PFSK-1 (cell line): Measurements from ENCODE around the gene ITGB6.

Experiments used
- POLR2AphosphoS5 ChIP-seq: IDR thresholded peaks from 2 replicates; pipeline ENCODE4 v1.6.1; 2012; ENCODE audit warnings: low read depth, mild to moderate bottlenecking, control low read depth, low read length, moderate library complexity
- TAF1 ChIP-seq: IDR thresholded peaks from 2 replicates; pipeline ENCODE4 v1.6.1; 2012; ENCODE audit warnings: low read length, control low read depth, borderline replicate concordance; ENCODE audit not compliant: insufficient read depth

DNA sequence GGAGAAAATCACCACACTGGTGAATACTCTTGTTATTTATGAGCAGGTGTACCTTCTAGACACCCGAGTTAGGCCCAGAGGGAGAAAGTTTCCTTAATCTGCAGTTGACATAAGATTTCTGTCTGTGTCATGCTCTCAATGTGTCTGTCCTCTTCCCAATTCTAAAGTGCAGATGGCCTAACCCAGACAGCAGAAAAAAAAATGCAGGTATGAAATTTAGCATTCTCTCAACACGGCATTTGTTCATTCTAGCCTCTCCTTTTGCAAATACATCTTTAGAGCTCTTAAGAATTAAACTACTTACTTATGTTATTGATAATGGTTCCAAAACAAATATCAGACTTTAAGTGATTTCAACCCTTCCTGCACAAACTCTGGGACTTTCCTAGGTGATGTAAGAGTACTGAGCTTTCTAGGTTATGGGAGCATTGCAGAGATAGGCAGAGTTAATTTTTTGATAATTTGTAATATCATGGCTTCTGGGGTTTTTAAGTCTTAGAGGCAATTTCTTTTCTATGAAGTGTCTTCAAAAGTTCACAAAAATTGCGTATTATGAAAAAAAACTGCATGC lies 32.9 kb upstream of the ITGB6 start:
- no peak for TF ChIP-seq POLR2AphosphoS5
- TF ChIP-seq TAF1 = no peak
